IMR-90 (cell line): ENCODE measurements around the gene ADSS1. TPM values are rescaled to one million over a fixed set of nuclear protein-coding genes. Genes with fewer than 3 reads are reported as not detected.

Experiments used
- ATAC-seq: fragments of 200-7000 bp; cut with Tn5 transposase; 2 replicates; pipeline ENCODE4 v1.9.1; 2020; ENCODE audit warnings: low read depth, mild to moderate bottlenecking, moderate library complexity
- BruUV-seq: library from RNA; stranded (reverse); fragments of 400-500 nt; replicated peaks from 2 replicates; lab custom pipeline; 2021; lab: Mats Ljungman, UMichigan
- CTCF ChIA-PET: fragments of 300-600 bp; formaldehyde crosslinking; extraction: SDS; loops from one replicate; lab custom pipeline; 2021; ENCODE audit warnings: antibody characterized with exemption; lab: Yijun Ruan, JAX
- POLR2A ChIA-PET: fragments of 300-600 bp; sonication (Branson Sonifier 250); formaldehyde crosslinking; loops from one replicate; lab custom pipeline; 2022; ENCODE audit warnings: antibody characterized with exemption; ENCODE audit not compliant: unreplicated experiment; lab: Charles Lee
- DNase-seq: peaks from one replicate; pipeline ENCODE4 v3.0.0; 2013
- H2AFZ ChIP-seq: replicated peaks from 2 replicates; pipeline ENCODE3; 2013; ENCODE audit warnings: low read length, mild to moderate bottlenecking; ENCODE audit not compliant: poor library complexity
- H2AK5ac ChIP-seq: 2 replicates; pipeline ENCODE4 v1.6.1; 2013; ENCODE audit warnings: low read depth, low read length, inconsistent platforms
- H2AK9ac ChIP-seq: replicated peaks from 2 replicates; pipeline ENCODE3; 2013; ENCODE audit warnings: mild to moderate bottlenecking, low read depth, low read length, moderate library complexity; ENCODE audit not compliant: poor library complexity
- H2BK120ac ChIP-seq: 2 replicates; pipeline ENCODE4 v1.6.1; 2013; ENCODE audit warnings: low read depth, low read length, inconsistent platforms
- H2BK15ac ChIP-seq: 3 replicates; pipeline ENCODE4 v1.6.1; 2013; ENCODE audit warnings: low read depth, low read length, inconsistent platforms
- H2BK20ac ChIP-seq: 2 replicates; pipeline ENCODE4 v1.6.1; 2013; ENCODE audit warnings: low read depth, mild to moderate bottlenecking, inconsistent platforms, low read length, moderate library complexity
- H2BK5ac ChIP-seq: 2 replicates; pipeline ENCODE4 v1.6.1; 2013; ENCODE audit warnings: mild to moderate bottlenecking, low read depth, low read length, inconsistent platforms; ENCODE audit not compliant: poor library complexity, severe bottlenecking
- H3K14ac ChIP-seq: replicated peaks from 2 replicates; pipeline ENCODE4 v1.6.1; 2013; ENCODE audit warnings: low read depth, low read length, inconsistent platforms
- H3K18ac ChIP-seq: 2 replicates; pipeline ENCODE4 v1.6.1; 2013; ENCODE audit warnings: low read depth, low read length, control low read depth
- H3K23ac ChIP-seq: 2 replicates; pipeline ENCODE4 v1.6.1; 2013; ENCODE audit warnings: low read depth, low read length, inconsistent platforms
- H3K27ac ChIP-seq: 2 replicates; pipeline ENCODE4 v1.5.1; 2013; ENCODE audit warnings: mild to moderate bottlenecking, control low read depth, low read length; ENCODE audit not compliant: insufficient read depth
- H3K27me3 ChIP-seq: 2 replicates; pipeline ENCODE4 v1.6.1; 2013; ENCODE audit warnings: low read length; ENCODE audit not compliant: control insufficient read depth, insufficient read depth
- H3K36me3 ChIP-seq: 2 replicates; pipeline ENCODE4 v1.6.1; 2013; ENCODE audit warnings: low read length, mixed read lengths; ENCODE audit not compliant: control insufficient read depth, insufficient read depth
- H3K4ac ChIP-seq: 2 replicates; pipeline ENCODE4 v1.6.1; 2013; ENCODE audit warnings: low read depth, low read length, inconsistent platforms
- H3K4me1 ChIP-seq: 2 replicates; pipeline ENCODE4 v1.6.1; 2013; ENCODE audit warnings: low read length, mixed read lengths; ENCODE audit not compliant: control insufficient read depth, insufficient read depth
- H3K4me2 ChIP-seq: 2 replicates; pipeline ENCODE4 v1.6.1; 2013; ENCODE audit warnings: low read depth, mild to moderate bottlenecking, control low read depth, low read length, moderate library complexity
- H3K4me3 ChIP-seq: 2 replicates; pipeline ENCODE4 v1.5.1; 2013; ENCODE audit warnings: low read depth, mild to moderate bottlenecking, control low read depth, low read length, moderate library complexity; ENCODE audit not compliant: insufficient read depth
- H3K56ac ChIP-seq: 2 replicates; pipeline ENCODE4 v1.6.1; 2013; ENCODE audit warnings: low read length, inconsistent platforms; ENCODE audit not compliant: insufficient read depth; ENCODE audit errors: extremely low read depth
- H3K79me1 ChIP-seq, 2 experiments: 2 replicates each; pipeline ENCODE4 v1.6.1; 2013; ENCODE audit warnings: low read length in 2 of 2, inconsistent platforms in 1 of 2, low read depth in 1 of 2
- H3K9ac ChIP-seq: 2 replicates; pipeline ENCODE4 v1.6.1; 2013; ENCODE audit warnings: low read depth, low read length, control low read depth
- H3K9me1 ChIP-seq: 2 replicates; pipeline ENCODE4 v1.6.1; 2013; ENCODE audit warnings: low read length, inconsistent platforms; ENCODE audit not compliant: insufficient read depth
- H3K9me3 ChIP-seq: 2 replicates; pipeline ENCODE4 v1.6.1; 2013; ENCODE audit warnings: low read length; ENCODE audit not compliant: control insufficient read depth, insufficient read depth
- H4K20me1 ChIP-seq: 2 replicates; pipeline ENCODE4 v1.6.1; 2013; ENCODE audit warnings: low read length, inconsistent platforms; ENCODE audit not compliant: insufficient read depth
- H4K5ac ChIP-seq: 2 replicates; pipeline ENCODE4 v1.6.1; 2013; ENCODE audit warnings: mild to moderate bottlenecking, low read depth, low read length, control low read depth
- H4K8ac ChIP-seq, 2 experiments: 2 replicates each; pipeline ENCODE4 v1.6.1; 2013; ENCODE audit warnings: low read depth in 2 of 2, low read length in 2 of 2, control low read depth in 1 of 2, inconsistent platforms in 1 of 2
- H4K91ac ChIP-seq: 2 replicates; pipeline ENCODE4 v1.6.1; 2013; ENCODE audit warnings: low read depth, low read length, inconsistent platforms; ENCODE audit not compliant: insufficient read depth
- BHLHE40 ChIP-seq: fragments of 150-350 bp; IDR thresholded peaks from 2 replicates; pipeline ENCODE4 v1.6.1; 2016; ENCODE audit warnings: mild to moderate bottlenecking, low read depth, low read length
- CEBPB ChIP-seq: IDR thresholded peaks from 2 replicates; pipeline ENCODE4 v1.6.1; 2012; ENCODE audit warnings: low read depth, low read length, improper control_type of control experiment
- CHD1 ChIP-seq: IDR thresholded peaks from 2 replicates; pipeline ENCODE4 v1.6.1; 2012; ENCODE audit warnings: low read depth, low read length, improper control_type of control experiment
- ELK1 ChIP-seq: fragments of 150-350 bp; IDR thresholded peaks from 2 replicates; pipeline ENCODE4 v1.6.1; 2016; ENCODE audit warnings: low read depth, mild to moderate bottlenecking, low read length, moderate library complexity, borderline replicate concordance
- FOS ChIP-seq: fragments of 150-350 bp; IDR thresholded peaks from 2 replicates; pipeline ENCODE4 v1.6.1; 2016; ENCODE audit warnings: low read depth, low read length
- MAFK ChIP-seq: IDR thresholded peaks from 2 replicates; pipeline ENCODE4 v1.6.1; 2012; ENCODE audit warnings: low read depth, low read length, improper control_type of control experiment
- MAZ ChIP-seq: IDR thresholded peaks from 2 replicates; pipeline ENCODE4 v1.6.1; 2012; ENCODE audit warnings: low read depth, mild to moderate bottlenecking, low read length, improper control_type of control experiment, moderate library complexity, borderline replicate concordance
- NFE2L2 ChIP-seq: fragments of 150-350 bp; IDR thresholded peaks from 2 replicates; pipeline ENCODE4 v1.6.1; 2016; ENCODE audit warnings: low read depth, mild to moderate bottlenecking, low read length
- POLR2A ChIP-seq: IDR thresholded peaks from 2 replicates; pipeline ENCODE4 v1.6.1; 2012; ENCODE audit warnings: mild to moderate bottlenecking, low read depth, low read length
- RCOR1 ChIP-seq: IDR thresholded peaks from 2 replicates; pipeline ENCODE4 v1.6.1; 2012; ENCODE audit warnings: mild to moderate bottlenecking, low read length, improper control_type of control experiment; ENCODE audit not compliant: insufficient replicate concordance
- RFX5 ChIP-seq: IDR thresholded peaks from 2 replicates; pipeline ENCODE4 v1.8.0; 2012; ENCODE audit warnings: low read depth, mild to moderate bottlenecking, low read length, moderate library complexity
- SMC3 ChIP-seq: fragments of 150-350 bp; IDR thresholded peaks from 2 replicates; pipeline ENCODE4 v1.6.1; 2016; ENCODE audit warnings: low read depth, mild to moderate bottlenecking, antibody characterized with exemption, low read length, moderate library complexity
- USF2 ChIP-seq: fragments of 150-350 bp; IDR thresholded peaks from 2 replicates; pipeline ENCODE4 v1.6.1; 2017; ENCODE audit warnings: mild to moderate bottlenecking, antibody characterized with exemption, low read length, low read depth
- WGBS, 2 experiments: methylation state at CpG; one replicate each; pipeline versions ENCODE4 v1.1.5 to v1.1.7; 2013; ENCODE audit warnings: missing lambda C conversion rate in 2 of 2; ENCODE audit not compliant: insufficient read length in 1 of 2; ENCODE audit errors: extremely low coverage in 2 of 2; 5-methylcytosine and 5-hydroxymethylcytosine counted together
- dilution Hi-C: fragments of 300-500 bp; cut with HindIII; formaldehyde crosslinking; loops from one replicate; pipeline ENCODE4 v1.14.3; 2018; ENCODE audit warnings: low sequenced_read_pairs; ENCODE audit not compliant: unreplicated experiment
- in situ Hi-C: fragments of 300-500 bp; cut with MboI; formaldehyde crosslinking; loops from 3 replicates; pipeline ENCODE4 v1.14.3; 2019; ENCODE audit warnings: low sequenced_read_pairs, inconsistent platforms, mixed read lengths
- intact Hi-C: fragments of 100-400 bp; cut with micrococcal nuclease; formaldehyde crosslinking; loops from 2 replicates; pipeline ENCODE4 v1.10.0; 2022
- polyA plus RNA-seq, 3 experiments: library from polyadenylated mRNA; depleted of rRNA; stranded (reverse); fragments of >200 nt; gene quantifications; 2 replicates each; pipeline ENCODE4 v1.2.3, GENCODE V29; 2012; ENCODE audit warnings: low replicate concordance in 1 of 3
- total RNA-seq: library from RNA; depleted of rRNA; stranded (reverse); fragments of >200 nt; gene quantifications from 2 replicates; pipeline ENCODE4 v1.2.3, GENCODE V29; 2012
- TF ChIP-seq, protein P1 (sequence below): conservative IDR thresholded peaks from 2 replicates; pipeline ENCODE4 v1.5.1; 2012; ENCODE audit warnings: mild to moderate bottlenecking, low read depth, low read length, improper control_type of control experiment

ADSS1 gene
- total and polyA plus RNA-seq, 2 of the 4 experiments (the other 2 are of a cell fraction), result 1.8 to 5.2 TPM

GRCh38 chr14:104680056-104680805, 43.8 kb upstream of the ADSS1 start:
- in situ Hi-C loops, result no loop called here
- Histone ChIP-seq H2BK5ac (peak overlapping the region; percentile 98), H3K27ac (peak overlapping the region; percentile 97), H3K9me3 (no peaks in the 10 kb centered on the region), H4K91ac (peak overlapping the region; percentile 94), H3K56ac (peak overlapping the region; percentile 81), H3K79me1 (peaks cover 3 to 32% of the 10 kb centered on the region in 2 experiments; a peak in 2 of 4 replicates), H3K9ac (peak overlapping the region; percentile 54), H2BK15ac (peak overlapping the region; percentile 31; the same call in 1 of the 3 replicates), H3K23ac (peak overlapping the region; percentile 76; the same call in 1 of the 2 replicates), H3K27me3 (no peaks in the 10 kb centered on the region), H3K4me1 (peaks cover 43% of the 10 kb centered on the region), H4K20me1 (no peaks in the 10 kb centered on the region), H3K4me3 (no peak overlapping the region), H4K5ac (peak overlapping the region; percentile 86), H4K8ac (peak overlapping the region; percentile 80 to 97), H2AFZ (peak overlapping the region; percentile 84), H3K4me2 (peak overlapping the region; percentile 53), H3K18ac (peak overlapping the region; percentile 77), H3K9me1 (peaks cover 15% of the 10 kb centered on the region), H3K4ac (peak overlapping the region; percentile 98), H2BK120ac (peak overlapping the region; percentile 94), H3K36me3 (no peaks in the 10 kb centered on the region), H2AK9ac (peak overlapping the region; percentile 100), H2AK5ac (peak overlapping the region; percentile 92), H2BK20ac (peak overlapping the region; percentile 91), H3K14ac (peak overlapping the region; percentile 90)
- dilution Hi-C loops, result no loop called here
- CTCF ChIA-PET, result interaction anchor here (0.8 to 1.2 kb wide), 3 partner anchors 14 to 29 kb away, joined by 3 to 6 read pairs (median 3); no protein-coding TSS in a partner anchor
- ATAC-seq (peak; percentile 55), DNase-seq (peak; percentile 85)
- BruUV-seq, result no TSS peak
- POLR2A ChIA-PET, result no interaction called here
- 64% methylated on average over 11 of the region's 21 CpGs; no CpG with 5 or more reads in 1 of the 2 experiments for WGBS, 2 experiments
- intact Hi-C loops, result no loop called here
- TF ChIP-seq SMC3 (no peak), USF2 (no peak), NFE2L2 (peak; percentile 51; the same call in 1 of the 2 replicates), POLR2A (no peak), CHD1 (no peak), RFX5 (no peak), CEBPB (no peak), RCOR1 (no peak), MAZ (peak; percentile 46; the same call in 1 of the 2 replicates), BHLHE40 (peak; percentile 49), ELK1 (no peak), MAFK (peak; percentile 13; the same call in 1 of the 2 replicates), FOS (peak; percentile 85)
- TF ChIP-seq, protein P1, sequence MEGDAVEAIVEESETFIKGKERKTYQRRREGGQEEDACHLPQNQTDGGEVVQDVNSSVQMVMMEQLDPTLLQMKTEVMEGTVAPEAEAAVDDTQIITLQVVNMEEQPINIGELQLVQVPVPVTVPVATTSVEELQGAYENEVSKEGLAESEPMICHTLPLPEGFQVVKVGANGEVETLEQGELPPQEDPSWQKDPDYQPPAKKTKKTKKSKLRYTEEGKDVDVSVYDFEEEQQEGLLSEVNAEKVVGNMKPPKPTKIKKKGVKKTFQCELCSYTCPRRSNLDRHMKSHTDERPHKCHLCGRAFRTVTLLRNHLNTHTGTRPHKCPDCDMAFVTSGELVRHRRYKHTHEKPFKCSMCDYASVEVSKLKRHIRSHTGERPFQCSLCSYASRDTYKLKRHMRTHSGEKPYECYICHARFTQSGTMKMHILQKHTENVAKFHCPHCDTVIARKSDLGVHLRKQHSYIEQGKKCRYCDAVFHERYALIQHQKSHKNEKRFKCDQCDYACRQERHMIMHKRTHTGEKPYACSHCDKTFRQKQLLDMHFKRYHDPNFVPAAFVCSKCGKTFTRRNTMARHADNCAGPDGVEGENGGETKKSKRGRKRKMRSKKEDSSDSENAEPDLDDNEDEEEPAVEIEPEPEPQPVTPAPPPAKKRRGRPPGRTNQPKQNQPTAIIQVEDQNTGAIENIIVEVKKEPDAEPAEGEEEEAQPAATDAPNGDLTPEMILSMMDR, result no peak
